K562 (cell line): ENCODE data around the gene SLC3A2. TPM values are rescaled to one million over a fixed set of nuclear protein-coding genes. Genes with fewer than 3 reads are reported as not detected.
A peak's percentile ranks its signal among the peaks of the same experiment; 100 is the strongest.

ENCODE experiments used
- CBX2 ChIP-seq: fragments of 200-600 bp; sonication (generic); IDR thresholded peaks from one replicate; pipeline ENCODE4 v1.6.1; 2012; ENCODE audit warnings: mild to moderate bottlenecking, low read length, inconsistent platforms; ENCODE audit not compliant: insufficient read depth, poor library complexity, severe bottlenecking
- EP300 ChIP-seq: IDR thresholded peaks from 2 replicates; pipeline ENCODE4 v1.6.1; 2012; ENCODE audit warnings: low read length, improper control_type of control experiment
- ETV6 ChIP-seq, 3 experiments: fragments of 150-350 bp in 1 of 3; sonication (generic) in 1 of 3; formaldehyde crosslinking in 1 of 3; IDR thresholded peaks; 2 replicates each; pipeline versions ENCODE4 v1.6.1 to v1.8.0; 2014 to 2022; ENCODE audit warnings: borderline replicate concordance in 2 of 3, low read depth in 2 of 3, antibody characterized with exemption in 1 of 3, low read length in 1 of 3, mild to moderate bottlenecking in 1 of 3, missing genetic modification reagents in 1 of 3
- EWSR1 ChIP-seq: fragments of 450-650 bp; IDR thresholded peaks from 2 replicates; pipeline ENCODE4 v1.6.1; 2018; ENCODE audit warnings: borderline replicate concordance, mild to moderate bottlenecking, low read depth, moderate library complexity; ENCODE audit not compliant: partially characterized antibody
- IFI16 ChIP-seq: fragments of 250-450 bp; sonication (Bioruptor Pico); IDR thresholded peaks from 2 replicates; pipeline ENCODE4 v2.1.2; 2022; ENCODE audit warnings: mild to moderate bottlenecking, inconsistent platforms
- NFE2L1 ChIP-seq: fragments of 450-650 bp; IDR thresholded peaks from 2 replicates; pipeline ENCODE4 v1.6.1; 2016; ENCODE audit warnings: missing genetic modification characterization, low read depth, mild to moderate bottlenecking, missing compliant biosample characterization, moderate library complexity, borderline replicate concordance
- PYGO2 ChIP-seq: fragments of 450-650 bp; IDR thresholded peaks from 2 replicates; pipeline ENCODE4 v1.6.1; 2016; ENCODE audit warnings: mild to moderate bottlenecking, missing genetic modification characterization, moderate library complexity, missing compliant biosample characterization
- RFX5 ChIP-seq: IDR thresholded peaks from 2 replicates; pipeline ENCODE4 v1.6.1; 2011; ENCODE audit warnings: low read depth, mild to moderate bottlenecking, improper control_type of control experiment, low read length
- SNIP1 ChIP-seq: fragments of 450-650 bp; IDR thresholded peaks from 2 replicates; pipeline ENCODE4 v1.7.1; 2017; ENCODE audit warnings: low read depth, mild to moderate bottlenecking
- WHSC1 ChIP-seq: IDR thresholded peaks from one replicate; pipeline ENCODE4 v1.6.1; 2012; ENCODE audit warnings: low read length, control low read depth, inconsistent platforms
- ZNF184 ChIP-seq: sonication (generic); formaldehyde crosslinking; IDR thresholded peaks from 2 replicates; pipeline ENCODE4 v1.5.0; 2020; ENCODE audit warnings: missing genetic modification reagents
- ZNF431 ChIP-seq: sonication (generic); formaldehyde crosslinking; IDR thresholded peaks from 2 replicates; pipeline ENCODE4 v1.8.0; 2022; ENCODE audit warnings: mild to moderate bottlenecking, missing genetic modification reagents
- ZNF76 ChIP-seq: fragments of 250-450 bp; sonication (Bioruptor Pico); IDR thresholded peaks from 2 replicates; pipeline ENCODE4 v1.4.0; 2020; ENCODE audit warnings: mild to moderate bottlenecking, moderate library complexity, borderline replicate concordance
- ZNF785 ChIP-seq: fragments of 250-450 bp; sonication (Bioruptor Pico); IDR thresholded peaks from 2 replicates; pipeline ENCODE4 v1.4.0; 2020; ENCODE audit warnings: mild to moderate bottlenecking
- polyA plus RNA-seq, 8 experiments: library from polyadenylated mRNA; depleted of rRNA in 4 of 8; stranded (reverse) in 5 of 8; unstranded in 3 of 8; fragments of >200 nt; fragmentation: Nextera tagmentation in 2 of 8; fragmentation: Illumina TruSeq in 1 of 8; extraction: Ambion mirVana in 2 of 8; extraction: Trizol in 1 of 8; gene quantifications; 2 replicates each; pipeline versions ENCODE4 v1.2.1 to v1.2.3, GENCODE V29; 2011 to 2014; ENCODE audit warnings: inconsistent platforms in 1 of 8, missing spikeins in 1 of 8
- total RNA-seq, 7 experiments: library from RNA; depleted of rRNA in 6 of 7; stranded (reverse); fragments of >200 nt in 6 of 7; fragmentation: Illumina TruSeq in 2 of 7; extraction: Trizol in 2 of 7; gene quantifications; 2 replicates each; pipeline versions ENCODE4 v1.2.1 to v1.2.3, GENCODE V29; 2011 to 2021; ENCODE audit warnings: low replicate concordance in 1 of 7
- TF ChIP-seq, protein P1 (sequence below): sonication (generic); formaldehyde crosslinking; IDR thresholded peaks from 2 replicates; pipeline ENCODE4 v1.8.1; 2023; ENCODE audit warnings: missing genetic modification reagents, mild to moderate bottlenecking, borderline replicate concordance
- TF ChIP-seq, protein P2 (sequence below), 2 experiments: IDR thresholded peaks; 2 replicates each; pipeline ENCODE4 v1.6.1; 2011; ENCODE audit warnings: borderline replicate concordance in 1 of 2, control low read depth in 1 of 2, low read depth in 1 of 2, low read length in 1 of 2, mild to moderate bottlenecking in 1 of 2, mixed read lengths in 1 of 2, moderate library complexity in 1 of 2; ENCODE audit not compliant: insufficient read depth in 1 of 2, insufficient read length in 1 of 2, poor library complexity in 1 of 2, severe bottlenecking in 1 of 2; ENCODE audit errors: extremely low read depth in 1 of 2
- TF ChIP-seq, protein P3 (sequence below): IDR thresholded peaks from 2 replicates; pipeline ENCODE4 v1.6.1; 2014; ENCODE audit warnings: antibody characterized with exemption

The SLC3A2 gene
- total and polyA plus RNA-seq, 9 of the 15 experiments (the other 6 are each of a cell fraction or from before 2014, with no cell fraction given), result 20.0 to 296 (median 214) TPM

DNA sequence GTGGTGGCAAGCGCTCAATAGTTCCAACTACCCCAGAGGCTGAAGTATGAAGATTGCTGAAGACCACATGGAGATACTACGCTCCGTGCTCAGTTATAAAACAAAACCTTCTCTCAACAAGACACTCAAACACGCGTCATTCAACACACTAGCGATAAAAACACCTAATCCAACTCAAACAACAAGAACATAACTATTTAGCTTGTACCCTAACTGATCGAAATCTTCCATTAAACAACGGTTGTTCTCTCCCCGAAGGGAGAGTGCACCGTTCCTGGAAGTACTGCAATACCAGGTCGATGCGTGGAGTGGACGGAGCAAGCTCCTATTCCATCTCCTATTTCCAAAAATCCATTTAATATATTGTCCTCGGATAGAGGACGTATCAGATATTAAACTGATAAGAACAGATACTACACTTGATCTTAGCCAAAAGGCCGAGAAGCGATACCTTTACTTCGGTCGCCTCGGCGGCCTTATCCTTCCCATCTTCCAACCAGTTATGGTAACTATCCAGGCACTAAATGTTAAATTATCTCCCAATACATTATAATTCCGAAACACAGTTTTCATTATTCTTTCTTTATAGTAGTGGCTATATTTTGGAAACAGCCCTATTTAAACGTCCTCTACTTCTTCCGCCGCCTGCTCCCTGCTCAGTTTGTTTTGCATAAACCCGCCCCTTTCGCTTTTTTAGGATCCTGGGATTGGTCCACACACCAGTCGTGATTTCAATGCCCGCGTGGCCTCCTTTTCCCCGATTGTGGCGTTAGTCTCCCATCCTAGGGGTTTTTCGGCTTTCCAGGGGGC is 39.1 kb upstream of the SLC3A2 start (continued):
- TF ChIP-seq, protein P1, sequence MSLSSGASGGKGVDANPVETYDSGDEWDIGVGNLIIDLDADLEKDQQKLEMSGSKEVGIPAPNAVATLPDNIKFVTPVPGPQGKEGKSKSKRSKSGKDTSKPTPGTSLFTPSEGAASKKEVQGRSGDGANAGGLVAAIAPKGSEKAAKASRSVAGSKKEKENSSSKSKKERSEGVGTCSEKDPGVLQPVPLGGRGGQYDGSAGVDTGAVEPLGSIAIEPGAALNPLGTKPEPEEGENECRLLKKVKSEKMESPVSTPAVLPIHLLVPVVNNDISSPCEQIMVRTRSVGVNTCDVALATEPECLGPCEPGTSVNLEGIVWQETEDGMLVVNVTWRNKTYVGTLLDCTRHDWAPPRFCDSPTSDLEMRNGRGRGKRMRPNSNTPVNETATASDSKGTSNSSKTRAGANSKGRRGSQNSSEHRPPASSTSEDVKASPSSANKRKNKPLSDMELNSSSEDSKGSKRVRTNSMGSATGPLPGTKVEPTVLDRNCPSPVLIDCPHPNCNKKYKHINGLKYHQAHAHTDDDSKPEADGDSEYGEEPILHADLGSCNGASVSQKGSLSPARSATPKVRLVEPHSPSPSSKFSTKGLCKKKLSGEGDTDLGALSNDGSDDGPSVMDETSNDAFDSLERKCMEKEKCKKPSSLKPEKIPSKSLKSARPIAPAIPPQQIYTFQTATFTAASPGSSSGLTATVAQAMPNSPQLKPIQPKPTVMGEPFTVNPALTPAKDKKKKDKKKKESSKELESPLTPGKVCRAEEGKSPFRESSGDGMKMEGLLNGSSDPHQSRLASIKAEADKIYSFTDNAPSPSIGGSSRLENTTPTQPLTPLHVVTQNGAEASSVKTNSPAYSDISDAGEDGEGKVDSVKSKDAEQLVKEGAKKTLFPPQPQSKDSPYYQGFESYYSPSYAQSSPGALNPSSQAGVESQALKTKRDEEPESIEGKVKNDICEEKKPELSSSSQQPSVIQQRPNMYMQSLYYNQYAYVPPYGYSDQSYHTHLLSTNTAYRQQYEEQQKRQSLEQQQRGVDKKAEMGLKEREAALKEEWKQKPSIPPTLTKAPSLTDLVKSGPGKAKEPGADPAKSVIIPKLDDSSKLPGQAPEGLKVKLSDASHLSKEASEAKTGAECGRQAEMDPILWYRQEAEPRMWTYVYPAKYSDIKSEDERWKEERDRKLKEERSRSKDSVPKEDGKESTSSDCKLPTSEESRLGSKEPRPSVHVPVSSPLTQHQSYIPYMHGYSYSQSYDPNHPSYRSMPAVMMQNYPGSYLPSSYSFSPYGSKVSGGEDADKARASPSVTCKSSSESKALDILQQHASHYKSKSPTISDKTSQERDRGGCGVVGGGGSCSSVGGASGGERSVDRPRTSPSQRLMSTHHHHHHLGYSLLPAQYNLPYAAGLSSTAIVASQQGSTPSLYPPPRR, result peak; percentile 100
- TF ChIP-seq EP300 (peak; percentile 82), ZNF76 (CRISPR knock-in tag) (peak; percentile 83; the same call in 1 of the 2 replicates), CBX2 (no peak), ZNF184 (CRISPR knock-in tag) (no peak), ZNF785 (CRISPR knock-in tag) (no peak), SNIP1 (peak; percentile 79), EWSR1 (peak; percentile 100), WHSC1 (no peak), PYGO2 (tag) (peak; percentile 95), ZNF431 (peak; percentile 88), RFX5 (peak; percentile 72; the same call in 1 of the 2 replicates), NFE2L1 (tag) (no peak), IFI16 (peak; percentile 73), ETV6 (IDR thresholded peaks at IDR 0.05; ENCODE audit: borderline replicate concordance in 1 of 2, low read depth in 2 of 2, low read length in 1 of 2) (peak; percentile 53 to 93; a peak in 3 of 4 replicates), ETV6 (CRISPR knock-in tag; IDR thresholded peaks at IDR 0.05; ENCODE audit: borderline replicate concordance) (peak; percentile 87)
- TF ChIP-seq, protein P2, sequence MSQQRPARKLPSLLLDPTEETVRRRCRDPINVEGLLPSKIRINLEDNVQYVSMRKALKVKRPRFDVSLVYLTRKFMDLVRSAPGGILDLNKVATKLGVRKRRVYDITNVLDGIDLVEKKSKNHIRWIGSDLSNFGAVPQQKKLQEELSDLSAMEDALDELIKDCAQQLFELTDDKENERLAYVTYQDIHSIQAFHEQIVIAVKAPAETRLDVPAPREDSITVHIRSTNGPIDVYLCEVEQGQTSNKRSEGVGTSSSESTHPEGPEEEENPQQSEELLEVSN (IDR thresholded peaks at IDR 0.05; ENCODE audit: borderline replicate concordance in 1 of 2, extremely low read depth in 1 of 2, insufficient read depth in 1 of 2, insufficient read length in 1 of 2, low read depth in 1 of 2, low read length in 1 of 2, poor library complexity in 1 of 2, severe bottlenecking in 1 of 2), result peak in 1 of 2 experiments; percentile 32
- TF ChIP-seq, protein P3, sequence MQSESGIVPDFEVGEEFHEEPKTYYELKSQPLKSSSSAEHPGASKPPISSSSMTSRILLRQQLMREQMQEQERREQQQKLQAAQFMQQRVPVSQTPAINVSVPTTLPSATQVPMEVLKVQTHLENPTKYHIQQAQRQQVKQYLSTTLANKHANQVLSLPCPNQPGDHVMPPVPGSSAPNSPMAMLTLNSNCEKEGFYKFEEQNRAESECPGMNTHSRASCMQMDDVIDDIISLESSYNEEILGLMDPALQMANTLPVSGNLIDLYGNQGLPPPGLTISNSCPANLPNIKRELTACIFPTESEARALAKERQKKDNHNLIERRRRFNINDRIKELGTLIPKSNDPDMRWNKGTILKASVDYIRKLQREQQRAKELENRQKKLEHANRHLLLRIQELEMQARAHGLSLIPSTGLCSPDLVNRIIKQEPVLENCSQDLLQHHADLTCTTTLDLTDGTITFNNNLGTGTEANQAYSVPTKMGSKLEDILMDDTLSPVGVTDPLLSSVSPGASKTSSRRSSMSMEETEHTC, result 0 out of 2 replicates have a peak, but pooled peaks have one; percentile 66
